Measurements from ENCODE around the gene ZNF652.

DNA sequence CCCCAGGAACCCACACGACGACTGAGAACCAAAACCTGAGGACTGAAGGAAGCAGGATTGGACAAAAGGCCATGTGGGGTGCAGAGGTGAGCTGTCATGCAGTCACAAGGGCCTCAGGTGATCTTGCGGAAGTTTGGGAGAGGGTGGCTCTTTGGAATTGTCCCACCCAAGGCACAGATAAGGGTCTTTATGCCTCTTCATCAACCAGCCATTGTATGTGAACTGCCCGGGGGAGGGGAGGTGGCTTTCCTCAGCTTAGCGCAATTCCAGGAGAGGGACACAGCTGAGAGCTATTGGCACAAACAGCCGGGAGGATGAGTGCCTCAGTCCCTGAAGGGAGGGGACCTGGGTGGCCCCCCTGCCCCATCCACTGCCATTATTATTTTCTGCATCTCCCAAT, 76.3 kb downstream of the ZNF652 start:
- TF ChIP-seq, protein P1, sequence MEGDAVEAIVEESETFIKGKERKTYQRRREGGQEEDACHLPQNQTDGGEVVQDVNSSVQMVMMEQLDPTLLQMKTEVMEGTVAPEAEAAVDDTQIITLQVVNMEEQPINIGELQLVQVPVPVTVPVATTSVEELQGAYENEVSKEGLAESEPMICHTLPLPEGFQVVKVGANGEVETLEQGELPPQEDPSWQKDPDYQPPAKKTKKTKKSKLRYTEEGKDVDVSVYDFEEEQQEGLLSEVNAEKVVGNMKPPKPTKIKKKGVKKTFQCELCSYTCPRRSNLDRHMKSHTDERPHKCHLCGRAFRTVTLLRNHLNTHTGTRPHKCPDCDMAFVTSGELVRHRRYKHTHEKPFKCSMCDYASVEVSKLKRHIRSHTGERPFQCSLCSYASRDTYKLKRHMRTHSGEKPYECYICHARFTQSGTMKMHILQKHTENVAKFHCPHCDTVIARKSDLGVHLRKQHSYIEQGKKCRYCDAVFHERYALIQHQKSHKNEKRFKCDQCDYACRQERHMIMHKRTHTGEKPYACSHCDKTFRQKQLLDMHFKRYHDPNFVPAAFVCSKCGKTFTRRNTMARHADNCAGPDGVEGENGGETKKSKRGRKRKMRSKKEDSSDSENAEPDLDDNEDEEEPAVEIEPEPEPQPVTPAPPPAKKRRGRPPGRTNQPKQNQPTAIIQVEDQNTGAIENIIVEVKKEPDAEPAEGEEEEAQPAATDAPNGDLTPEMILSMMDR (IDR thresholded peaks at IDR 0.05; ENCODE audit: low read depth, low read length), result no peak
- TF ChIP-seq EZH2phosphoT487 (IDR thresholded peaks at IDR 0.05; ENCODE audit: low read depth), result no peak

Measured in OCI-LY3 (cell line).